Amygdala (tissue), 56 donors: ENCODE results near the gene LZIC.

Experiments used
- DNase-seq, 56 donors: peaks; one replicate each; lab custom pipeline; 2025; lab: John Stamatoyannopoulos, UW

Gene LZIC

GRCh38 chr1:9912264-9912936 lies 30.8 kb downstream of the LZIC start:
- no peak for DNase-seq

- peak; percentile 80 to 100 (median 99) for DNase-seq
These were observed 32.6 kb downstream of the LZIC start for GRCh38 chr1:9910423-9911178.

GRCh38 chr1:9910076-9910422 lies 33.1 kb downstream of the LZIC start, which contains the start of gene CTNNBIP1:
Gene CTNNBIP1, minus strand, starts transcription at chr1:9910269. Its CDS starts 38,205 bp downstream, at chr1:9872064.
- DNase-seq = no peak

GRCh38 chr1:9909234-9910046 lies 33.8 kb downstream of the LZIC start:
- peak in 6 of 56 donors; percentile 11 to 28 (median 25) for DNase-seq

GRCh38 chr1:9908871-9909233 lies 34.3 kb downstream of the LZIC start:
- DNase-seq = no peak

- DNase-seq = no peak
These were observed 35.8 kb downstream of the LZIC start for GRCh38 chr1:9907441-9907840.

DNA sequence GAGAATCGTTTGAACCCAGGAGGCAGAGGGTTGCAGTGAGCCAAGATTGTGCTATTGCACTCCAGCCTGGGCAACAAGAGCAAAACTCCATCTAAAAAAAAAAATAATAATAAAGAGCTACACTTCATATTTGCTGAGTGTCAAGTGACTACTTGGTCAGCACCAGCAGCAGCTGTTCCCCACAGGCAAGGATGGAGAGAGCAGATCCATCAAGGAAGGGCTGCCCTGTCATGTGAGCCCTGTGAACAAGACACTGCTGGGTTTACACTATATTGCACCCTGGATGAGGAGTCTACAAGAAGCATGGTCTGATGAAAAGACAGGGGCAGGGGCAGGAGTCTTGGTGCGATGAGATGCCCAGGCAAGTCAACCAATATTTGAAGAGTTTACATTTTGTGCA lies 36.7 kb downstream of the LZIC start:
- DNase-seq = no peak

GRCh38 chr1:9905010-9905409 lies 38.2 kb downstream of the LZIC start:
- no peak for DNase-seq

DNA sequence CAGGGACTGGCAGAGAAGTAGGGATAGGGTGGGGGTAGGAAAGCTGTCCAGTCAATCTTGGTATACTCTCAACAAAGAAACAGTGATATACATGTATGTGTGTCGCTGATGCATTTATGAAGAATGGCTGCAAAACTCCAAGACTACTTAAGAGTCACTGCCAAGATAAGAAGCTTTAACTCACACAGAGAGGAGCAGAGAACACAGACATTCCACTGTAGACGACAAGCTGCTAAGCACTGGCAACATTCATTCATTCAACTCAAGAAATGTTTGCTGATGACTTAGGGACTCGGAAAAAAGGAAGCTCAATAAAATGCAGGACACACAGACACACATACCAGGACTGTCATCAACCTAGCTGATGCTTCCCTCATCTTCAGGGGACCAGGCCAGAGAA lies 38.6 kb downstream of the LZIC start:
- no peak for DNase-seq

- DNase-seq = no peak
These were observed 39.2 kb downstream of the LZIC start for GRCh38 chr1:9903801-9904527.

GRCh38 chr1:9902060-9902452 lies 41.1 kb downstream of the LZIC start:
- peak in 3 of 56 donors; percentile 21 to 36 (median 24) for DNase-seq

- peak in 3 of 56 donors; percentile 8 to 37 (median 18) for DNase-seq
These were observed 41.8 kb downstream of the LZIC start for GRCh38 chr1:9901148-9902059.

DNA sequence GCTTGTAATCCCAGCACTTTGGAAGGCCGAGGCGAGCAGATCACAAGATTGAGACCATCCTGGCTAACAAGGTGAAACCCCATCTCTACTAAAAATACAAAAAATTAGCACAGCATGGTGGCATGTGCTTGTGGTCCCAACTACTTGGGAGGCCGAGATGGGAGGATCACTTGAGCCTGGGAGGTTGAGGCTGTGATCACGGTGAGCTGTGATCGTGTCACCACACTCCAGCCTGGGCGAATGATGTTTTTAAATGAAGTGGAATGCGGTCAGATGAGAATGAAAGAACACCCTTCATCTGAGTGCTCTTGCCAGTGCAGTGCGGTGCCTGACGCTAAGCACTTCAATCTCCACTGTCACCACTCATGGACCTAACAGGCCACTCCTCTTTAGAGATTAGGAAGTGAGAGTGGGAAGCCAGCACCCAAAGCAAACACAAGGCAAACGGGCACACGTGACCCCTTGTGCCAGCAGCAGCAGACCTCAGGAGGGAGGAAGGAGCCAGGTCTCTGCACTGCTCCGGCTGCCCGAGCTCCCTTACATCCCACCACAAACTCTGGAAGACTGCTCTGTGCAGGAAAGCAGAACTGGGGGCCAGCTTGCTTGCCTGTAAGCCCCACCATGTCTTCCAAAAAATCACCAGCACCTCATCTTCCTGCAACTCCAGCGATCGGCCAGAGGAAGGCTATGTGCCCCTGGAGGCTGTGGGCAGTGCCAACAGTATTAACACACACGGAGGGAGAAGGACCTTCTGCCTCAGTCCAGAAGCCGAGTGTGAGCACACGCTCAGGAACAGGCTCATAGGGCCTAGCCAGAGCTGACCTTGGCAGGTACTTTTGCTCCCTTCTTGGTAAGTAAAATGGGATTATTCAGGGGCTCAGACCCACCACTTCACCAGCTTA lies 42.8 kb downstream of the LZIC start:
- DNase-seq = peak in 39 of 56 donors; percentile 16 to 72 (median 41)

- DNase-seq = no peak
These were observed 49.1 kb downstream of the LZIC start for GRCh38 chr1:9894115-9894514.

- peak in 2 of 56 donors; percentile 19 for DNase-seq
These were observed 50.3 kb downstream of the LZIC start for GRCh38 chr1:9892563-9893528.

GRCh38 chr1:9891207-9891606 lies 52.0 kb downstream of the LZIC start:
- no peak for DNase-seq

DNA sequence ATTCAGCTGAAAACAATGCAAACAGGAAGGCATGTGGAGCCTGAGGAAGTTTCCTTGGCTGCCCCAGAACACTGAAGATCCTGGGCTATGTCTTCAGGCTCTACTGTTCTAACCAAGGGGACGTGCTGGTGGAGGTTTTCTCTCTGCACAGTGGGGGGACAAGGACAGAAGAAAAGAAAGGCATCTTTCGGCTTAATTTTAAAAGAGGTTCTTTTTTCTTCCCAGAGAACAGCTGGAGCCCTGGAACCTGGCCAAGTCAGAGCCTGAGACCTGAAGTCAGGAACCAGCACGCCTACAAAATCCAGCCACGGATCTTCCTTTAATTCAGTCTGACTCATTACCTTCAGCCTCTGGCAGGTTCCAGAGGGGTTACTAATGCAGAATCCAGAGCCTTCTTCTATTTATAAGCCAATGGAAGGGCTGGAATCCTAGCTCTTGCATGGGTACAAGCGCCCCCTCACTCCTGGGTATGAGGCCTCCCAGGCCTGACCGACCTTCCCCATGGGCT lies 52.9 kb downstream of the LZIC start:
- DNase-seq = no peak
